Mesenchymal stem cell (in vitro differentiated cells and primary cell): ENCODE measurements around the gene CCDC40.

ENCODE experiments used
- DNase-seq: peaks from one replicate; pipeline ENCODE4 v3.0.0-alpha.2; 2013
- H2AFZ ChIP-seq: one replicate; pipeline ENCODE4 v1.6.1; 2013; ENCODE audit warnings: low read depth, mild to moderate bottlenecking, control low read depth, inconsistent platforms, low read length, moderate library complexity
- H2AK5ac ChIP-seq: 2 replicates; pipeline ENCODE4 v1.6.1; 2013; ENCODE audit warnings: low read length, moderate library complexity, mild to moderate bottlenecking, inconsistent platforms; ENCODE audit not compliant: severe bottlenecking
- H2BK120ac ChIP-seq: one replicate; pipeline ENCODE4 v1.6.1; 2013; ENCODE audit warnings: low read depth, mild to moderate bottlenecking, inconsistent platforms, low read length, moderate library complexity
- H2BK12ac ChIP-seq, 2 experiments: one replicate each; pipeline ENCODE4 v1.6.1; 2013; ENCODE audit warnings: inconsistent platforms in 2 of 2, low read length in 2 of 2, mild to moderate bottlenecking in 2 of 2, moderate library complexity in 2 of 2, control low read depth in 1 of 2
- H2BK15ac ChIP-seq: one replicate; pipeline ENCODE4 v1.6.1; 2013; ENCODE audit warnings: mild to moderate bottlenecking, low read depth, inconsistent platforms; ENCODE audit not compliant: poor library complexity, severe bottlenecking
- H2BK5ac ChIP-seq: 2 replicates; pipeline ENCODE4 v1.6.1; 2013; ENCODE audit warnings: low read depth, mild to moderate bottlenecking, low read length, control low read depth, inconsistent platforms; ENCODE audit not compliant: poor library complexity, severe bottlenecking
- H3K14ac ChIP-seq, 2 experiments: one replicate each; pipeline ENCODE4 v1.6.1; 2013; ENCODE audit warnings: inconsistent platforms in 2 of 2, low read length in 2 of 2, control low read depth in 1 of 2, mild to moderate bottlenecking in 1 of 2, moderate library complexity in 1 of 2
- H3K18ac ChIP-seq, 2 experiments: one replicate each; pipeline ENCODE4 v1.6.1; 2013; ENCODE audit warnings: inconsistent platforms in 2 of 2, low read length in 2 of 2, control low read depth in 1 of 2, low read depth in 1 of 2, mild to moderate bottlenecking in 1 of 2
- H3K23ac ChIP-seq, 2 experiments: one replicate each; pipeline ENCODE4 v1.6.1; 2013; ENCODE audit warnings: inconsistent platforms in 2 of 2, low read length in 2 of 2, mild to moderate bottlenecking in 2 of 2, moderate library complexity in 2 of 2, control low read depth in 1 of 2
- H3K27ac ChIP-seq: 2 replicates; pipeline ENCODE4 v1.5.1; 2013; ENCODE audit warnings: mild to moderate bottlenecking, moderate library complexity, low read length, control low read depth, inconsistent platforms; ENCODE audit not compliant: poor library complexity, severe bottlenecking
- H3K27me3 ChIP-seq, 2 experiments: 2 replicates each; pipeline versions ENCODE4 v1.6.1 to v1.7.0; 2013; ENCODE audit warnings: low read length in 2 of 2, mild to moderate bottlenecking in 2 of 2, moderate library complexity in 2 of 2, control low read depth in 1 of 2, inconsistent platforms in 1 of 2; ENCODE audit not compliant: control insufficient read depth in 1 of 2, insufficient read depth in 1 of 2
- H3K36me3 ChIP-seq, 2 experiments: 2 replicates each; pipeline versions ENCODE4 v1.6.1 to v1.7.0; 2013; ENCODE audit warnings: low read length in 2 of 2, control low read depth in 1 of 2, inconsistent platforms in 1 of 2, low read depth in 1 of 2, mild to moderate bottlenecking in 1 of 2; ENCODE audit not compliant: insufficient read depth in 2 of 2, control insufficient read depth in 1 of 2
- H3K4ac ChIP-seq, 2 experiments: one replicate each; pipeline ENCODE4 v1.6.1; 2013; ENCODE audit warnings: inconsistent platforms in 2 of 2, low read length in 2 of 2, mild to moderate bottlenecking in 2 of 2, moderate library complexity in 2 of 2, control low read depth in 1 of 2, low read depth in 1 of 2
- H3K4me1 ChIP-seq: 2 replicates; pipeline ENCODE4 v1.6.1; 2013; ENCODE audit warnings: low read depth, low read length, control low read depth; ENCODE audit not compliant: control insufficient read depth, insufficient read depth
- H3K4me2 ChIP-seq: 2 replicates; pipeline ENCODE4 v1.6.1; 2013; ENCODE audit warnings: low read length, mild to moderate bottlenecking, inconsistent platforms; ENCODE audit not compliant: poor library complexity, severe bottlenecking
- H3K4me3 ChIP-seq, 2 experiments: 2 replicates each; pipeline versions ENCODE4 v1.5.1 to v1.7.0; 2013; ENCODE audit warnings: low read length in 2 of 2, mild to moderate bottlenecking in 2 of 2, control low read depth in 1 of 2, low read depth in 1 of 2; ENCODE audit not compliant: insufficient read depth in 1 of 2
- H3K79me1 ChIP-seq: replicated peaks from 2 replicates; pipeline ENCODE4 v1.6.1; 2013; ENCODE audit warnings: mild to moderate bottlenecking, control low read depth, low read length, inconsistent platforms; ENCODE audit not compliant: poor library complexity, severe bottlenecking
- H3K9ac ChIP-seq: 2 replicates; pipeline ENCODE4 v1.7.0; 2013; ENCODE audit warnings: mild to moderate bottlenecking, low read length, moderate library complexity
- H3K9me3 ChIP-seq: 2 replicates; pipeline ENCODE4 v1.7.0; 2013; ENCODE audit warnings: mild to moderate bottlenecking, low read length; ENCODE audit not compliant: control insufficient read depth
- H4K8ac ChIP-seq: one replicate; pipeline ENCODE4 v1.6.1; 2013; ENCODE audit warnings: inconsistent platforms, mild to moderate bottlenecking, low read length, moderate library complexity
- H4K91ac ChIP-seq: one replicate; pipeline ENCODE4 v1.6.1; 2013; ENCODE audit warnings: mild to moderate bottlenecking, low read length, inconsistent platforms
- WGBS: methylation state at CpG from one replicate; pipeline ENCODE4 v1.1.7; 2013; ENCODE audit warnings: mixed read lengths; 5-methylcytosine and 5-hydroxymethylcytosine counted together

The CCDC40 gene

GRCh38 chr17:80104321-80104955 is 68.0 kb downstream of the CCDC40 start:
- no peak overlapping the region for H2AFZ ChIP-seq
- no peak overlapping the region for H3K4me2 ChIP-seq
- H3K4me1 ChIP-seq = peaks cover 30% of the 10 kb centered on the region
- peak; percentile 37 for DNase-seq
- no peak overlapping the region for H2BK5ac ChIP-seq
- peaks cover 4% of the 10 kb centered on the region for H3K79me1 ChIP-seq
- H3K9me3 ChIP-seq = no peaks in the 10 kb centered on the region
- no peak overlapping the region for H3K18ac ChIP-seq
- no peak overlapping the region for H4K91ac ChIP-seq
- H3K36me3 ChIP-seq = peaks cover 0 to 3% of the 10 kb centered on the region in 2 experiments
- peaks cover 5 to 39% of the 10 kb centered on the region in 2 experiments for H3K27me3 ChIP-seq
- no peak overlapping the region for H2AK5ac ChIP-seq
- H3K9ac ChIP-seq = no peak overlapping the region
- H2BK15ac ChIP-seq = no peak overlapping the region
- H3K27ac ChIP-seq = no peak overlapping the region
- 75% methylated on average over 26 of the region's 26 CpGs for WGBS
- H3K14ac ChIP-seq = no peak overlapping the region
- H3K4ac ChIP-seq = no peak overlapping the region
- H3K23ac ChIP-seq = no peak overlapping the region
- no peak overlapping the region for H4K8ac ChIP-seq
- peak overlapping the region in 1 of 2 experiments; percentile 1 for H3K4me3 ChIP-seq
- H2BK120ac ChIP-seq = no peak overlapping the region
- H2BK12ac ChIP-seq = no peak overlapping the region

GRCh38 chr17:80104956-80105375 is 68.5 kb downstream of the CCDC40 start:
- Histone ChIP-seq H3K27ac (no peak overlapping the region), H3K18ac (no peak overlapping the region), H4K8ac (no peak overlapping the region), H2BK15ac (no peak overlapping the region), H2AFZ (no peak overlapping the region), H3K9ac (no peak overlapping the region), H3K4me2 (no peak overlapping the region), H3K9me3 (no peaks in the 10 kb centered on the region), H3K36me3 (peaks cover 0 to 3% of the 10 kb centered on the region in 2 experiments), H3K79me1 (peaks cover 4% of the 10 kb centered on the region), H2BK5ac (no peak overlapping the region), H2BK120ac (no peak overlapping the region), H3K14ac (no peak overlapping the region), H2BK12ac (no peak overlapping the region), H4K91ac (no peak overlapping the region), H3K4ac (no peak overlapping the region), H2AK5ac (no peak overlapping the region), H3K4me1 (peaks cover 27% of the 10 kb centered on the region), H3K4me3 (no peak overlapping the region), H3K27me3 (peaks cover 5 to 40% of the 10 kb centered on the region in 2 experiments), H3K23ac (no peak overlapping the region)
- no peak for DNase-seq
- WGBS = 92% methylated on average over 18 of the region's 18 CpGs

GRCh38 chr17:80105762-80106161 is 69.3 kb downstream of the CCDC40 start:
- no peak for DNase-seq
- H3K23ac ChIP-seq = no peak overlapping the region
- WGBS = 86% methylated on average over 29 of the region's 29 CpGs

GRCh38 chr17:80106176-80106575 is 69.7 kb downstream of the CCDC40 start:
- Histone ChIP-seq H2BK15ac (no peak overlapping the region), H2BK12ac (no peak overlapping the region), H2BK5ac (no peak overlapping the region), H3K79me1 (peaks cover 4% of the 10 kb centered on the region), H4K91ac (no peak overlapping the region), H3K4me1 (peaks cover 27% of the 10 kb centered on the region), H3K27ac (no peak overlapping the region), H2AFZ (no peak overlapping the region), H3K14ac (no peak overlapping the region), H3K36me3 (peaks cover 0 to 3% of the 10 kb centered on the region in 2 experiments), H3K23ac (no peak overlapping the region), H3K4me2 (no peak overlapping the region), H2BK120ac (no peak overlapping the region), H3K4ac (no peak overlapping the region), H3K4me3 (no peak overlapping the region), H4K8ac (no peak overlapping the region), H3K9me3 (no peaks in the 10 kb centered on the region), H3K9ac (no peak overlapping the region), H3K18ac (no peak overlapping the region), H2AK5ac (no peak overlapping the region), H3K27me3 (peaks cover 5 to 49% of the 10 kb centered on the region in 2 experiments)
- no peak for DNase-seq
- 78% methylated on average over 10 of the region's 10 CpGs for WGBS

More at GRCh38 chr17:80105762-80106161, 69.3 kb downstream of the CCDC40 start:
- Histone ChIP-seq H2AFZ (no peak overlapping the region), H3K27me3 (peaks cover 5 to 46% of the 10 kb centered on the region in 2 experiments), H3K36me3 (peaks cover 0 to 3% of the 10 kb centered on the region in 2 experiments), H3K79me1 (peaks cover 4% of the 10 kb centered on the region), H3K4me1 (peaks cover 27% of the 10 kb centered on the region), H3K18ac (no peak overlapping the region), H3K9me3 (no peaks in the 10 kb centered on the region), H3K14ac (no peak overlapping the region), H2BK15ac (no peak overlapping the region), H2BK120ac (no peak overlapping the region), H3K4me2 (no peak overlapping the region), H3K4me3 (no peak overlapping the region), H4K8ac (no peak overlapping the region), H4K91ac (no peak overlapping the region), H2BK5ac (no peak overlapping the region), H2AK5ac (no peak overlapping the region), H2BK12ac (no peak overlapping the region), H3K27ac (no peak overlapping the region), H3K4ac (no peak overlapping the region), H3K9ac (no peak overlapping the region)
